ENCODE results near the gene SLC27A1. TPM values are rescaled to one million over a fixed set of nuclear protein-coding genes. Genes with fewer than 3 reads are reported as not detected.

Gene SLC27A1
- total RNA-seq, 1 donor from 2014 or later, result 9.5 TPM

GRCh38 chr19:17455308-17456123 is 14.8 kb upstream of the SLC27A1 start:
- H3K79me2 ChIP-seq (ENCODE audit: insufficient read depth, low read length), result no peaks in the 10 kb centered on the region
- peaks cover 20% of the 10 kb centered on the region for H3K27me3 ChIP-seq (ENCODE audit: insufficient read depth, low read length)
- no peak for DNase-seq (ENCODE audit: low read depth)
- TF ChIP-seq CTCF (IDR thresholded peaks at IDR 0.05; ENCODE audit: insufficient read depth, low read depth, low read length), result no peak
- no peak for TF ChIP-seq EZH2 (IDR thresholded peaks at IDR 0.05; ENCODE audit: insufficient read depth, low read length)
- no peak overlapping the region for H3K4me2 ChIP-seq (ENCODE audit: low read length)
- no peak overlapping the region for H3K27ac ChIP-seq (ENCODE audit: low read depth, low read length)
- H3K4me3 ChIP-seq (ENCODE audit: insufficient read depth, low read depth, low read length), result no peak overlapping the region
- H3K9me3 Mint-ChIP-seq (ENCODE audit: unreplicated experiment), result no peaks in the 10 kb centered on the region
- no peak for FAIRE-seq
- H3K9ac ChIP-seq (ENCODE audit: low read length), result no peak overlapping the region
- H4K20me1 ChIP-seq (ENCODE audit: insufficient read depth, low read length), result no peaks in the 10 kb centered on the region
- no peaks in the 10 kb centered on the region for H3K36me3 ChIP-seq (ENCODE audit: insufficient read depth, low read length)
- no peak overlapping the region for H3K27ac Mint-ChIP-seq (ENCODE audit: unreplicated experiment)
- peak overlapping the region; percentile 47 for H2AFZ ChIP-seq (ENCODE audit: low read depth, low read length)
- no peak overlapping the region for H3K4me3 Mint-ChIP-seq (ENCODE audit: unreplicated experiment)
- no peaks in the 10 kb centered on the region for H3K4me1 Mint-ChIP-seq (ENCODE audit: low read depth, unreplicated experiment)
- H3K9me3 ChIP-seq (ENCODE audit: insufficient read depth, low read depth, low read length), result peaks cover 2% of the 10 kb centered on the region
- H3K4me1 ChIP-seq (ENCODE audit: insufficient read depth, low read length), result no peaks in the 10 kb centered on the region
- H3K36me3 Mint-ChIP-seq (ENCODE audit: low read depth, unreplicated experiment), result no peaks in the 10 kb centered on the region
- H3K27me3 Mint-ChIP-seq (ENCODE audit: low read depth, unreplicated experiment), result peaks cover 33% of the 10 kb centered on the region

- FAIRE-seq (no peak), DNase-seq (ENCODE audit: low read depth) (no peak)
- no peaks in the 10 kb centered on the region for H3K9me3 Mint-ChIP-seq (ENCODE audit: unreplicated experiment)
- H3K4me1 Mint-ChIP-seq (ENCODE audit: low read depth, unreplicated experiment), result no peaks in the 10 kb centered on the region
- Histone ChIP-seq H3K27me3 (ENCODE audit: insufficient read depth, low read length) (peaks cover 20% of the 10 kb centered on the region), H4K20me1 (ENCODE audit: insufficient read depth, low read length) (no peaks in the 10 kb centered on the region), H3K4me3 (ENCODE audit: insufficient read depth, low read depth, low read length) (no peak overlapping the region), H3K9me3 (ENCODE audit: insufficient read depth, low read depth, low read length) (peaks cover 2% of the 10 kb centered on the region), H2AFZ (ENCODE audit: low read depth, low read length) (peak overlapping the region; percentile 47), H3K9ac (ENCODE audit: low read length) (no peak overlapping the region), H3K27ac (ENCODE audit: low read depth, low read length) (no peak overlapping the region), H3K36me3 (ENCODE audit: insufficient read depth, low read length) (no peaks in the 10 kb centered on the region), H3K4me2 (ENCODE audit: low read length) (no peak overlapping the region), H3K79me2 (ENCODE audit: insufficient read depth, low read length) (no peaks in the 10 kb centered on the region), H3K4me1 (ENCODE audit: insufficient read depth, low read length) (no peaks in the 10 kb centered on the region)
- no peak overlapping the region for H3K4me3 Mint-ChIP-seq (ENCODE audit: unreplicated experiment)
- H3K27me3 Mint-ChIP-seq (ENCODE audit: low read depth, unreplicated experiment), result peaks cover 33% of the 10 kb centered on the region
- H3K27ac Mint-ChIP-seq (ENCODE audit: unreplicated experiment), result no peak overlapping the region
- H3K36me3 Mint-ChIP-seq (ENCODE audit: low read depth, unreplicated experiment), result no peaks in the 10 kb centered on the region
- no peak for TF ChIP-seq CTCF (IDR thresholded peaks at IDR 0.05; ENCODE audit: insufficient read depth, low read depth, low read length)
- no peak for TF ChIP-seq EZH2 (IDR thresholded peaks at IDR 0.05; ENCODE audit: insufficient read depth, low read length)
These were observed 14.2 kb upstream of the SLC27A1 start for GRCh38 chr19:17456127-17456526.

- H3K4me2 ChIP-seq (ENCODE audit: low read length), result no peak overlapping the region
- Mint-ChIP-seq H3K27ac (ENCODE audit: unreplicated experiment) (no peak overlapping the region), H3K36me3 (ENCODE audit: low read depth, unreplicated experiment) (no peaks in the 10 kb centered on the region), H3K4me3 (ENCODE audit: unreplicated experiment) (no peak overlapping the region), H3K9me3 (ENCODE audit: unreplicated experiment) (no peaks in the 10 kb centered on the region), H3K27me3 (ENCODE audit: low read depth, unreplicated experiment) (peaks cover 33% of the 10 kb centered on the region), H3K4me1 (ENCODE audit: low read depth, unreplicated experiment) (no peaks in the 10 kb centered on the region)
- H3K36me3 ChIP-seq (ENCODE audit: insufficient read depth, low read length), result no peaks in the 10 kb centered on the region
- TF ChIP-seq EZH2 (IDR thresholded peaks at IDR 0.05; ENCODE audit: insufficient read depth, low read length) (no peak), CTCF (IDR thresholded peaks at IDR 0.05; ENCODE audit: insufficient read depth, low read depth, low read length) (no peak)
- H3K4me1 ChIP-seq (ENCODE audit: insufficient read depth, low read length), result no peaks in the 10 kb centered on the region
- DNase-seq (ENCODE audit: low read depth) (no peak), FAIRE-seq (peak; percentile 20)
- H2AFZ ChIP-seq (ENCODE audit: low read depth, low read length), result no peak overlapping the region
- H3K27me3 ChIP-seq (ENCODE audit: insufficient read depth, low read length), result peaks cover 20% of the 10 kb centered on the region
- peaks cover 2% of the 10 kb centered on the region for H3K9me3 ChIP-seq (ENCODE audit: insufficient read depth, low read depth, low read length)
- H4K20me1 ChIP-seq (ENCODE audit: insufficient read depth, low read length), result no peaks in the 10 kb centered on the region
- H3K79me2 ChIP-seq (ENCODE audit: insufficient read depth, low read length), result no peaks in the 10 kb centered on the region
- no peak overlapping the region for H3K27ac ChIP-seq (ENCODE audit: low read depth, low read length)
- H3K4me3 ChIP-seq (ENCODE audit: insufficient read depth, low read depth, low read length), result no peak overlapping the region
- no peak overlapping the region for H3K9ac ChIP-seq (ENCODE audit: low read length)
These were observed 12.7 kb upstream of the SLC27A1 start for GRCh38 chr19:17457616-17458015.
